AG09309 (cell line): ENCODE data around the gene ABHD12B.
"Not testable (repeated sequence)": the region's sequence is repeated elsewhere in the genome, so short reads cannot be mapped to it uniquely, and the experiment has no call there.

Experiments
- DNase-seq: peaks from one replicate; pipeline ENCODE4 v3.0.0-alpha.2; 2010; ENCODE audit warnings: low read depth
- H3K4me3 ChIP-seq: 2 replicates; pipeline ENCODE4 v1.5.1; 2011; ENCODE audit warnings: mild to moderate bottlenecking, low read depth, low read length, moderate library complexity; ENCODE audit not compliant: control insufficient read depth
- CTCF ChIP-seq: IDR thresholded peaks from 2 replicates; pipeline ENCODE4 v1.5.1; 2011; ENCODE audit warnings: mild to moderate bottlenecking, low read depth, low read length, inconsistent platforms; ENCODE audit not compliant: insufficient read depth, control insufficient read depth; ENCODE audit errors: missing control alignments

ABHD12B gene

GRCh38 chr14:50904719-50905118 is 32.9 kb downstream of the ABHD12B start:
- H3K4me3 ChIP-seq: no peak overlapping the region
- no peak for DNase-seq
- TF ChIP-seq CTCF: no peak

DNA sequence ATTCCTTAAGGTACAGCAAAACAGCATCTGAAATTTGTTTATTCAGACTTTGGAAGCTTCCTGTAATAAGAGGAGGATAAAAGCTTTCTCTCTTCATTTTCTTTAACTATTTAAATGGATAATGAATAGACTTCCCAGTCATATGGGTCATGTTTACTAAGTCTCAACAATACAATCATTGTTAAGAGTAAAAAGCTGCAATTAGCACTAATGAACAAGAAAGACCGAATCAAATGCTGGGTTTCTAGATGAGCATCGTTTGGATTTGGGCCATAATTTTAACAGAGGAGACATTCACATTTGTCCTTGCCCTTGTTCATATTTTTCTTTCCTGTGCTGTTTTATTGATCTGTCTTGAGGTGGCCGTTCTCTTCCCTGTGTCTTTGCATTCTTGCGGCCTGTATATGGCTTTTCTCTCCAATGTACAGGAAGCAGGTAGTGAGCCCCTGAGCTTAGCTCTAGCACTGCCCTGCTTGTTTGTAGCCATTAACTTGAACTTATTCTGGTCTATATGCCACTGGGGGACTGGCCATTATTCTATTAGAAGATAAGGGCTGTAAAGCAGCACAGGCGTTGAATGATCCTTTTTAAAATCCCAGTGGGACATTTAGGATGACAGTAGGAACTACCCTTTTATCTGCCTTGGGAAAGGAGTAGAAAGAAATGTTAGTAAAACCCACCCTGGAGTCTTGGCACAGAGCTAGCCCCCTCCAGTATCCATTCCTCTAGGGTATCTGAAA is 34.6 kb downstream of the ABHD12B start:
- H3K4me3 ChIP-seq: no peak overlapping the region
- no peak for DNase-seq
- no peak for TF ChIP-seq CTCF

DNA sequence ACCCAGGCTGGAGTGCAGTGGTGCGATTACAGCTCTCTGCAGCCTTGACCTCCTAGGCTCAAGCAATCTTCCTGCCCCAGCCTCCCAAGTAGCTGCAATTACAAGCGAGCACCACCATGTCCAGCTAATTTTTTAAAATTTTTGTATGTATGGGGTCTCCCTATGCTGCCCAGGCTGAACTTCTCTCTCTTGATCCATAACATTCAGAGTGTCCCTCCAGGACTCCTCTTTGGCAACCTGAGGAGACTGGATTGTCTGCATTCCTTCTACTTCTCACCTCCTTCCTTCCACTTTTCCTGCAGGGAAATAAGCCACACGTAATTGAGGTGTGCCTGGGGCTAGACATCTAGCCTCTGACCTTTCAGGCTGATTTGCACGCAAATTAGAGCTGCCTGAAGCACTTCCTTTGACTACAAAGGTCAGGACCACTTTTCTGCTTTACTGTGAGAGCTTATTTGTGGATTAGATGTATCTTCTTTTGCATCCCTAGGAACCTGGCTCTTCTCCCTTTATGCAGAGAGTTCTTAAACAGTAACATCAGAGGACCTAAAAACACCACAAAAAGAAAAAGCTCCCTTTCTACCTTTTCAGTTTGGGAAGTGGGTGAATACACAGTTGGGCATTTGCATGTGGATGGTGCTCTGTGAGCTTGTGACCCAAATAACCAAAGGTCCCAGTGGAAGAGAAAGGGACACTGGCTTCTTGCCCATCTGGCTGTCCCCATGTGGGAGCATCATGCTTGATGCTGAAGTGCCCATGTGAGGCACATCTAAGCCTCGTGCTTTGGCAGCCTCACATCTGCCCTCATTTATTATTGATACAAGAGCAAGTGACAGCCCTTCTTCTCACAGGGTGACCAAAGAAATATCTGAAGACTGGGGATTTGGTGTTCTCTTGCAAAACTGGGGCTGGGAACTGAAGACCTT is 38.9 kb downstream of the ABHD12B start:
- DNase-seq: no peak
- TF ChIP-seq CTCF: no peak
- no peak overlapping the region for H3K4me3 ChIP-seq

DNA sequence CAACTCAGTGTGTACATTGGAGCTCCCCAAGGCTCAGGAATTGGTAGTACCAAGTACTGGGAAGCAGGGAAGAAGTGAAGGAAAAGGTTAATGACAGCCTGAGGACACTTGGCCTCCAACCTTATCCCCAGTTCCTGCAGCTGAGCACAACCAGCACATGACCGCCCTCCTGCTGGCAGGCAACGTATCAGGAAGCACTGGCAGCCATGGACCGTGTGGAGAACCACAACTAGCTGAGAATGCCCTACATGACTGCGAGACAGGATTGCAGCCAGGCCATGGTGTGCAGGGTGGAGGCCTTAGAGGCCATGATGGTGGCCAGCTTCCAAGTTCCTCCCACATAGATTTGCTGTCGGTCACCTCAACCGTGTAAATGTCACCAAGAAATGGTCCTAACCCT is 45.6 kb downstream of the ABHD12B start:
- no peak for TF ChIP-seq CTCF
- DNase-seq: no peak
- H3K4me3 ChIP-seq: no peak overlapping the region

DNA sequence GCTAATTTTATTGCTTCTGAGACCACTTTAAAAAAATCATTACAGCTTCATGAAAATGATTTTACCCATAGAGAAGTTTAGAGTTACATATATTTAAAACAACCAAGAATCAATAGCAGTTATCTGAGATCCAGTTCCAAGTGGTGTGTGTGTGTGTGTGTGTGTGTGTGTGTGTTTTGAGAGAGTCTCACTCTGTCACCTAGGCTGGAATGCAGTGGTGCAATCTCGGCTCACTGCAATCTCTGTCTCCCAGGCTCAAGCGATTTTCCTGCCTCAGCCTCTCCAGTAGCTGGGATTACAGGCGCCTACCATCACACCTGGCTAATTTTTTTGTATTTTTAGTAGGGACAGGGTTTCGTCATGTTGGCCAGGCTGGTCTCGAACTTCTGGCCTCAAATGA is 47.7 kb downstream of the ABHD12B start:
- not testable (repeated sequence) for DNase-seq

GRCh38 chr14:50920482-50921230 is 48.8 kb downstream of the ABHD12B start:
- peak; percentile 80 for DNase-seq
- H3K4me3 ChIP-seq: no peak overlapping the region
- no peak for TF ChIP-seq CTCF

More for the DNA sequence above, 47.7 kb downstream of the ABHD12B start:
- not testable (repeated sequence) for H3K4me3 ChIP-seq
